ENCODE results near the gene SLC16A4.

DNA sequence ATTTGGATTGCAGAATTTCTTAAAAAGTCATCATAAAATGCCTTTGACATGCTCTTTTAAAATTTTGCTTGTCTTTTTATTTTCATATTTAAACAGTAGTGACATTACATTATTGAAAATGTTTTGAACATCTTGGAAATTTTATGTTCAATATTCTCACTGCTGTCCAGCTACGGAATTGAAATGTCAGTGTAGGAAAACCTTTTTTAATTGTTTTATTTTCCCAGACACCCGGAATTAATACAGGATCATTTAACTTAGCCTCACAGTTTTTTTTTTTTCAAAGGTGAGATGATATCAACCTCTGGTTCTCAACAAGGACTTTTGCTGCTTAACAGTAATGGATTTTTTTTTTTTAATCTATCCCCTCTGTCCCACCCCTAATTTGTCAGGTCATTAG is 47.6 kb downstream of the SLC16A4 start:
- TF ChIP-seq, protein P1, sequence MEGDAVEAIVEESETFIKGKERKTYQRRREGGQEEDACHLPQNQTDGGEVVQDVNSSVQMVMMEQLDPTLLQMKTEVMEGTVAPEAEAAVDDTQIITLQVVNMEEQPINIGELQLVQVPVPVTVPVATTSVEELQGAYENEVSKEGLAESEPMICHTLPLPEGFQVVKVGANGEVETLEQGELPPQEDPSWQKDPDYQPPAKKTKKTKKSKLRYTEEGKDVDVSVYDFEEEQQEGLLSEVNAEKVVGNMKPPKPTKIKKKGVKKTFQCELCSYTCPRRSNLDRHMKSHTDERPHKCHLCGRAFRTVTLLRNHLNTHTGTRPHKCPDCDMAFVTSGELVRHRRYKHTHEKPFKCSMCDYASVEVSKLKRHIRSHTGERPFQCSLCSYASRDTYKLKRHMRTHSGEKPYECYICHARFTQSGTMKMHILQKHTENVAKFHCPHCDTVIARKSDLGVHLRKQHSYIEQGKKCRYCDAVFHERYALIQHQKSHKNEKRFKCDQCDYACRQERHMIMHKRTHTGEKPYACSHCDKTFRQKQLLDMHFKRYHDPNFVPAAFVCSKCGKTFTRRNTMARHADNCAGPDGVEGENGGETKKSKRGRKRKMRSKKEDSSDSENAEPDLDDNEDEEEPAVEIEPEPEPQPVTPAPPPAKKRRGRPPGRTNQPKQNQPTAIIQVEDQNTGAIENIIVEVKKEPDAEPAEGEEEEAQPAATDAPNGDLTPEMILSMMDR (conservative IDR thresholded peaks at IDR 0.05), result no peak
- TF ChIP-seq ZFX (IDR thresholded peaks at IDR 0.05), result no peak

Data from C4-2B (cell line).